HPDE6-E6E7 (cell line): ENCODE data around the gene SLC1A3.

Experiments used
- DNase-seq: peaks from one replicate; pipeline ENCODE4 v3.0.0; 2011; ENCODE audit warnings: missing footprints; ENCODE audit errors: extremely low spot score

Gene SLC1A3

DNA sequence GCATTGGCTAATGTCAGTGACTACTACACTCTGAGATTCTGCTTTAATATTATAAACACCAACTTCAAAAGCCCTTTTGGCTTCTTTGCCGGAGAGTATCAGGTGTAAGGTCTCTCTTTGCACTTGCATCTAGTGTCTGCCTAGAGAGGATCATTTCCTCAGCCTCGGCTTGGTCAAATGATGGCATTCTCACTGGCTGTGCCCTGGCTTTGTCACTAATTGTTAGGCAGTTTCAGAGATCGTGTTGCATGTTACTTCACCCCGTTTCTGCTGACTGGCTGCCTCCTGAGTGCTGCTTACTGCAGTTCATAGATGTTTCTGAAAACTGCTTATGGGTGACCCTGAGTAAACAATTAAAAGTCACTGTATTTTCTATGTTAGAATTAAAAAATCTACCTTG is 48.8 kb downstream of the SLC1A3 start:
- no peak for DNase-seq

DNA sequence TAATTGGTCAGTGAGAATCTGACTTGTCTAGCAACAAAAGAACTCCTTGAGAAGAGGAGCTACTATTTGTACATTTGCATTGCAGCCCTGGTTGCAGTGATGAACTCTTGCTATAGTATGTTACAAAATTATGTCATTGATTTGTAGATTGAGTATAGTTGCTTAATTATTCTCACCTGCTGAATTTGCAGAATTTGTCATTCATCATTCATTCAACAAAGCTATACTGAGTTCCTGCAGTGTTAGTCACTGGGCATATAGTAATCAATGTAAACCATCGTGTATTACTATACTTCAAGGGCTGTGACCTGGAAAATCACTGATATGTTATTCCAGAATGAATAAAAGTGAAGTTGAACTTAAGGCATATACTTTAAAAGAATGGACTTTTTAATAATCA is 50.1 kb downstream of the SLC1A3 start:
- DNase-seq: peak; percentile 11

DNA sequence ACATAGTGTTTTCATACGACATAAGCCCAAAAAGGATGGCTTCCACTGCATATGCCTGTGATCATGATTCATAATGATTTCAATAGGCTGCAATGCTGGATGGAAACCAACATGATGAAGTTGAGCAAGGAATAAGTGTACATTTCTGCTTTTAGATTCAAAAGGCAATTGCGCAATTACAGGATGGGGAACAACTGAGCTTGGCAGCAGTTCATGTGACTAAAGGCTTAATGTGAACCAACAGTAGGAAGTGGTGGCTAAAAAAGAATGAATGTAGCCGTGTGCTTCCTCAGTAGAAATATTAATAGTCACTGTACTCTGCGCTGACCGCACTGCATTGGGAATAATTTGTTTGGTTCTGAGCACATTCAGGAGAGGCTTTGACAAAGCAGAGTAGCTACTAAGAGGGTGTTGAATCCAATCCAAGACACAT is 51.2 kb downstream of the SLC1A3 start:
- DNase-seq: peak; percentile 77

DNA sequence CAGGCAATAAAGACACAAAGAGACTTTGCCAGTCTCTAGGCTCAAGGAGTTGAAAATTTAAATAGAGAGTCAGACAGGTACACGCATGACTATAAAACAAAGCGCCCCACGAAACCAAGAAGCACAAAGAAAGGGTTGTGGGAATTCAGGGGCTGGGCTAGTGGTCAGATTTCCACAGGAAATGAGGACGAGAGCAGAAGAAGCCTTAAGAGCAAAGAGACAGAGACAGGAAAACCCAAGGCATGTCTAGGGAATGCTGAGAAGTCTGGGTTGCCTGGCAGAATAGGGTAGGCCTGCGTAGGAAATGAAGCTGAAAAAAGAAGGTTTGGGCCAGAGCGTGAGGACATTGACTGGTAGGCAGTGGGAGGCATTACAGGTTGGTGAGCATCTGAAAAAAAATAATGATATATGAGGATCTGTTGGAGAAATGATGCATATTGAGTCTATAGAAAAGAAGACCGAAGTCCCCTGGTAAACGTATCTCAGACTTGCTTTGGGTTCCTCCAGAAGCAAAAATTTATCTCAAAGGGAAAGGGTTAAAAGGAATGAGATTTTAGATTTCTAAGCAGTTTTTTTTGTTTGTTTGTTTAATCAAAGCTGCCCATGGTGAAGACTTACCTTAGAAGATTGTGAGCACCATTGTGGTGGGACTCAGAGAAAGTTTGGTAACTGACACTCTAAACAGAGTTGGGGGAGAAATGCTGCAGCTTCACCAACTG is 51.8 kb downstream of the SLC1A3 start:
- no peak for DNase-seq

DNA sequence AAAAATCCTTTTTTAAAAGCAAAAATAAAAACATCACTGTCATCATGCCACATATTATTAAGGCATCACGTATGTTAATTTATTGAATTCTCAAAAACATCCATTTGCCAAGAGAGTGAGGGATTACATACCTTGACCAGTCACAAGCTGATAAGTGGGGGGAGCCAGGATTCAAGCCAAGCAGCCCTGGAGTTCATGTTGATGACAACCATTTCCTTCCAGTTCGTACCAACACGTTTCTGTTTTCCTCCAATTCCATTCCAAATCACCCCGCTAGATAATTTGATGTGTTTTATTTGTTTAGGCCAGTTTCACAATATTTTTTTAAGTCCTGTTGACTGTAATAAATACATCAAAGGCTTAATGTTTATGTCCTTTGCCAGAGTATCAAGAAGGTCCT is 53.0 kb downstream of the SLC1A3 start:
- DNase-seq: no peak

DNA sequence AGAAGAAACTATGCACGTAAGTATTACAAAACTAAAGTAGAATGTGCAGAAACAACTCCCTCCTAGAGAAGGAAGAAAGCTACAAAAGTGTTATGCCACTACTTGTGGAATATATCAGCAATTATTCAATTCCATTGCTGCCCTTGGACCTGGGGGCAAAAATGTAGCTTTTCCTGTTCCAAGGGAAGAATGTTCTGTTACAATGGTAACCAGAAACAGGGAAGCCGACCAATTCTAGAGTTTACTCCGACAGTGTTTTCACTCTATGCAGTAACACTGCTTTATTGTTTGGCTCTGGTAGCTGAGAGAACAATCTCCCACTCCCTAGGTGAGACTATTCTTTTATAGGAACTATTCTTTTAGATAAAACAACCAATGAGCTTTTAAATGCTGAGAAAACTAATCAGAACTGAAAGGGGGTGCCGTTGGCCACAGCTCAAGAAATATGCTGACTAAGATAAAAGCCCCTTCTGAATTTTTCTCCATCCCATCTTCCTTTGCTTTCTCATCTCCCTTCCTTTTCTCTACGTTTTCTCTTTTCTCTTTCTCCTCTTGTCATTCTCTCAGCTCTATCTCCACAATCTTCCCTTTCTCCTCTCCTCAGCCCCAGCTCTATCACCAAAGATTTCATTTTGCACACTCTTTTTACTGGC is 54.1 kb downstream of the SLC1A3 start:
- DNase-seq: no peak

DNA sequence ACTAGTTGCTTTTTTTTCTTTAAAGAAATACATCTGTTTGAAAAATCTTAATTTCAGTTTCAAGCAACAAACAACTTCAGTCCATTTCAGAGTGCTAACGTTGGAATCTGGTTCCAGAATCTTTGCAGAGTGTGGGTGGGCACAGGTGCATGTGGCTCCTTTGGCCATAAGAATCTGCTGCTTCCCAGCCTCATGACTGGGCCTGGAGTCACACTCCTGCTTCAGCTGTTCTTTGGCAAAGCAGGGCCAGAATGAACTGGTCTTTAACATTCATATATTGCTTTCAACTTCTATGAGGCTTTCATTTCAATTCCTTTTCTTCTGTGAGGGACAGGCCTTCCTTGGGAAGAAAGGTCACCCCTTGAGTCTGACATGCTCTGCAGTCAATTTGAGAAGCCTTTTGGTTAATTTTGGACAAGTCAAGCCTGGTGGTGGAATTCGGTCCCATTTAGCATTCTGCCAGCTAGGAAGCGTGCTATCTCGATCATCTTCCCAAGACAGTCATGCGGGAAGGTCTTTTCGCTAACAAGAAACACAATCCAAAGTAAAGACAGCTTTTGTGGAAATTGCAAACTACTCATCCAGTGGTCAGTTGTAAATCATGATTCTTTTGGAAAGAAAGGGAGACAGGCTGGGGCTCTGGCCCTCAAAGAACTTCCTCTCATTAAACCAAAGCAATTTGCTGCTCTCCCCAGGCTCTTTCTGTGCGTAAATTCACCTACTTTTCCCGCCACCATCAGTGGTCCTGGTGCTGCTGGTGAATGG is 55.2 kb downstream of the SLC1A3 start:
- no peak for DNase-seq

DNA sequence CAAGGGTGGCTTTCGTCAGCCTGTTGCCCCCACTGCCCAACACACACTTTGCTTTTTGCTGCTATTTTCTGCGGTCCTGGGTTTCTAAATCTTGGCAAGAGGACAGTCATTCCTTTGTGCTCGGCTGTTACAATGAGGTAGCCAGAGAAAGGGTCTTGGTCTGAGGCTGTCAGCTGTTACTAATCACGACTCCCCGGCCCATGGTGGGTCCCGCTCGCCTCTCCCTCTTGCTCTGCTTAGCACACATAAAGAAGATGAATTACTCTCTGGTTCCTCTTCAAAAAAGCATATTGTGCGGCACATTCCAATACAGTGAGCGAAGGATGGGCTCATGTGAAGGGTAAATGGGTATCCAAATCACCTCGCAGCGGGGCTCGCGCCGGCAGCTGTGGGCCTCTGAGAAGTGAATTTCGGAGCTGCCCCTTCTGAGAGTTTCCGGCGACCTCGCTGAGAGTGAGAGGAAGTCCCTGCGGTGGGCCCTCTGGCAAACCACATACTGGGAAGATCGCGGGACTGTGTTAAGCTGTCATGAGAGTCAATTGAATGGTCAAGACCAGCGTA is 56.0 kb downstream of the SLC1A3 start:
- no peak for DNase-seq

DNA sequence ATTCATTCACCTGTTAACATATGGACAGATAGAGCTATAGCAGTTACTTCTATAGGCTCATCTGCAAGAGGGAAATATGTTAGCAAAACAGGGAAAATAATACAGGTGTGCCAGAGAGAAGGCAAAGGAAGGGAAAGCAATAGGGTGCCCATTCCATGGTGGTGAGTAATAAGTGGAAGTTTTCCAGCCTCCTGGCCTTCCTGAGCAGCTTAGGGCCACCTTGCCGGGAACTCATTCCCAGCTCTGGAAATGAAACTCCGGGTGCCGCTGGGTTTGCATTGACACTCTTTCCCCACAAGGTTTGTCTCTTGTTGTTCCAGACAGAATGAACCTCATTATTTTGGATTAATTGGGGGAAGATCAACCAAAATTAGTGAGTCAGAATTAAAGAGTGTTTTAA is 58.4 kb downstream of the SLC1A3 start:
- no peak for DNase-seq

DNA sequence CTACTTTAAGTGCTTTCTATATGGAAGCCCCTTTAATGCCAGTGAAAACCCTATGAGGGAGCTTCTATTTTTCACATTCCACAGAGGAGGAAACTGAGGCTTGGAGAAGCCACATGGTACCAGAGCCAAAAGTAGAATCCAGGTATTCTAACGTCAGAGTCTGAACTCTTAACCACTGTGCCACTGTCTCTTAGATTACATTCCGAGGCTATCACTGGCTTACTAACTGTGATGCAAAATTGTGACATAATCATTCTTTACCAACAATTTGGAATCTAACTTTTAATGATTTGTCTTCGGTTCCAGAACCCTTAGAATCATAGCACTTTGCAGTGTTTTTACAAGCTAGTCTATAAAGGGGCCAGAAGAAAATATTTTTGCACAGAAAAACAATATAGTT is 59.2 kb downstream of the SLC1A3 start:
- DNase-seq: no peak

DNA sequence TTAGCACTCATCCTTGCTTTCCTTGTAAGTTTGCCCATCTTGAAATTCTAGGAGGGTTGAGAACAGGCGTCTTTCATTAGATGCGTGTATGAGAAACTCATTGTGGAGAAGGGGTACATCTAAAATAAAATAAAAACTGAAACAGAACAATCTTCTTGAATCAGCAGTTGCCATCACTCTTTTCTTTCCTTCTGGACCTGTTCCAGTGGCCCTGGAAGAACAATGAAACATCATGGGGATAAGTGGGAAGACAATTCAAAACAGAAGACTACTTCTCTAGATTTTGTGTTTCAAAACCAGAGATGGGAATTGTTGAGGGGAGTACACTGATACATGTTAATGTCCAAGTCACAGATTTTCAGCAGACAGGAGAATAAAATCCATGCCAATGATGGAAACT is 59.9 kb downstream of the SLC1A3 start:
- no peak for DNase-seq

DNA sequence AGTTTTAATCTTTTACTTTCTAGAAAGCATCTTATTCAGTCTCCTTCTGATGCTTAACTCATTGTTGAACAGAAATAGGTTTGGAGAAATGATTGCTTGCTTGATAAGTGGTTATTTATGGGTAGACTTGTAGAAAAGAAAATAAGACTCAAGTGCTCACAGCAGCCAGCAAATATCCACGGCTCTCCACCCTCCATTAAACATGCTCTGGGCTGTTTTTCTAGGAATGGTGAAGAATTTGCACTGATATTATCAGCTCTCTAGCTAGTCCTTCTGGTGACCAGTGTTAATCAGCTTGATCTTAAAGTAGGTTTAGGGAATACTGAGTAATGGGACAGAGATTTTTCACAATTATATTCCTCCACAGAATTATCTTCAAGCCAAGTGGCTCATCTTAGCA is 60.6 kb downstream of the SLC1A3 start:
- DNase-seq: no peak

DNA sequence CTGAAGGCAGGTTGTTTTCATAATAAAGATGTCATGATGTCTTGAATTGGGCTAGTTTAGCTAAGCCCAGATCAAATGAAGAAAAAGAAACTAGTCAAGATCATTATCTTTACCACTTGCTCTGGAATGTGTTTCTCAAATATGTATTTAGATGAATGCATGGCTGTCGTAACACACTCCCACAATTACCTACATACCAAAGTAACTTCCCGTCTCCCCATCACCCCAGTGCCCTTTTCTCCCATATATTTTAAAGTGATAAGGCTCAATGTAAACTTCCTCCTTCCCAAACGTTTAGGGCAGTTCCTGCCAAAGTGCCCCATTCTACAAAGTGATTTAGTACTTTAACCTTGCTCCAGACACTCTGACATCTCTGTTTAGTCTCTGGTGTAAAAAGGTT is 61.4 kb downstream of the SLC1A3 start:
- no peak for DNase-seq

DNA sequence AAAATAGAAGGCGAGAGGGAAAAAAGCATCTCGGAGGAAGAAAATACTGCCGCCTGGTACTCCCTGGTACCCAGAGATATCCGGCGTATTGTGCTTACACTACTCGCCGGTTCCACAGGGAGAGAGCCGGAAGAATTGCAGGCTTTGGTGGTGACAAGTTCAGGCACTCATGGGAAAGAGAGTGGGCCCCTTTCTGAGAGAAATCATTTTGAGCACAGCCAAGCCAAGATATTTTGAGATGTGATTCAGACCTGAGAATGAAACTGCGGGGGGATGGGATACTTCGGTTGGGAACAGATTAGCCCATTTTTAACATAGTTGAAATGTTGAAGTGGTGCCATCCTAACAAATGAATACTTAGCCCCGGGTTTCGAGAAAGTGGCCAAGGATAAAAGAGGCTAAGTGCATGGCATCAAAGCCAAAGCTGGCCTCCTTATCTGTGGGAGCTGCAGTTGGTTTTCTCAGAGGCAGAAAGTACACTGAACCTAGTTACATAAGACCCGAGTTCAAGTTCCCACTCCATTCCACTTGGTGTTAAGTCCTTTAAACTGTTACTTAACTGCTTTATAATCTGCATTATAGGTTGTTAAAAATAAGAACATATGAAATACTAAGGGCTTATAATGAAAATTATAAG is 62.7 kb downstream of the SLC1A3 start:
- DNase-seq: no peak

DNA sequence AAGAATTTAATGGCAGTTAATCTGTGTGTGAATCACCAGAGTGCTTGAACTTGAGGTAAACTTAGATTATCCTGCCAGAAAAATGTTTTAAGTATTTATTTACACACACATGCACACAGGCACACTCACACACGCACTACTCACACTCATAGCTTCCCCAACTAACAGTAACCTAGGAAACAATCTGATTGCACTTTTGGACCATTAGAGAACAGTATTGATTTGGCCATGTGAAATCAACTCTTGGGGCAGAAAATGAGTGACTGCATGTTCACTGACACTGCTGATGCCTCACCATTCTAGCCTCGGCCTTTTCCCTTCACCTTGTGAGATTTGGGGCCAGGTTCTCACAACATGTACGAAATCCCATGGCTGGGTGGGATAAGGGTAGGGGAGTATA is 64.1 kb downstream of the SLC1A3 start:
- DNase-seq: no peak

DNA sequence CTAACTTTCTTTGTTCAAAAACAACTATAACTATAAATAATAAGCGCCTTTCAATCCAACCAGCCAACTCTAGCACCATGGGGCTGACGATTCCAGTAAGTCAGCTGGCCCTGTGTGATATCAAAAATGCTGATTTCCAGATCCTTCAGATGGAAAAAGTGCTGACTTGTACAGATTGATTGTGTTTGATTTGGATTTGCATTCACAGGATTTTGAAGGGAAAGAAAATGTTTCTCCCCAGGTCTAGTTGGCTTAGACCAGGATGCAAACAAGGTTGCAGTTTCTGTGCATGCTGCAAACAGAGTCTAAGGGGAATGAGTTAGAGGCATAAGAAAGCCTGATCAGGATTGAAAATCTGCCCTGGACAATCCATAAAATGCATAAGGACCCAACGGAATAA is 68.9 kb downstream of the SLC1A3 start:
- DNase-seq: no peak

DNA sequence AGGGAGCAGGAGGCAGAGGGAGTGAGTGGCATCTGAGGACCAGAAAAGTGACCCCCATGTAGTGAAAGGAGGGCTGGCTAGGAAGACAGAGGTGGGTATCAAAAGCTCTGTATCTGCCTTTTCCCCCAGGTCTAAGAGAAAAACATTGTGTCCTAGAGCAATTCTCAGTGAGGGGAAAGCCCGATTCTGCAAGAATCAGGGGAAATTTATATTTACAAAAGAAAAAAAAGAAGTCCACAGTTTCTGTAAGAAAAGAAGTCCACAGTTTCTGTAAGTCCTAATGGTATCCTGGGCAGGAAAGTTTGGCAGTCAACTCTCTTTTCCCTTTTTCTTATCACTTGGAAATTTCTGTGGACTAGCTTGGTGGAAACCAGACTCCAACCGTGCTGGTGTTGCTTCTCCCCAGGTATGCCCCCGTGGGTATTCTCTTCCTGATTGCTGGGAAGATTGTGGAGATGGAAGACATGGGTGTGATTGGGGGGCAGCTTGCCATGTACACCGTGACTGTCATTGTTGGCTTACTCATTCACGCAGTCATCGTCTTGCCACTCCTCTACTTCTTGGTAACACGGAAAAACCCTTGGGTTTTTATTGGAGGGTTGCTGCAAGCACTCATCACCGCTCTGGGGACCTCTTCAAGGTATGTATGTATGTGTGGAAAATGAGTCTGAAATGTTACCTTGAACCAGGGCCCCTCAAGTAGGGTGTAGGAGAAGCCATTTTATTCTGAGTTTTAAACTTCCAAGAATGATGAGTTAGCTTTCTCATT is 73.0 kb downstream of the SLC1A3 start:
- DNase-seq: no peak

DNA sequence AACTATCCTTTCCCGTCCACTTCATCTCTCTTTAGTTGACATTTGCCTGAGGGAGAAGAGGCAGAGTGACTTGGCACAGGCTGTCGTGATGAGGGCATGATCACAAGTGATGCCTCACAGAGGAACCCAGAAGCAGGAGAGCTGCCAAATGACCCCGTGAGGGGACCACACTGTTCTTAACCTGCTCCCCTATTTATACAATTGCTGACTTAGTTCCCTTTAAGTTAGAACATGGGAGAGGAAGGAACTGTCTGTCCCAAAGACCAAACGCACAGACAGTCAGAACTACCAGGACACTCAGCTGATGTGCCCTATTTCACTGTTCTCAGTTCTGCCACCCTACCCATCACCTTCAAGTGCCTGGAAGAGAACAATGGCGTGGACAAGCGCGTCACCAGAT is 73.7 kb downstream of the SLC1A3 start:
- DNase-seq: no peak

DNA sequence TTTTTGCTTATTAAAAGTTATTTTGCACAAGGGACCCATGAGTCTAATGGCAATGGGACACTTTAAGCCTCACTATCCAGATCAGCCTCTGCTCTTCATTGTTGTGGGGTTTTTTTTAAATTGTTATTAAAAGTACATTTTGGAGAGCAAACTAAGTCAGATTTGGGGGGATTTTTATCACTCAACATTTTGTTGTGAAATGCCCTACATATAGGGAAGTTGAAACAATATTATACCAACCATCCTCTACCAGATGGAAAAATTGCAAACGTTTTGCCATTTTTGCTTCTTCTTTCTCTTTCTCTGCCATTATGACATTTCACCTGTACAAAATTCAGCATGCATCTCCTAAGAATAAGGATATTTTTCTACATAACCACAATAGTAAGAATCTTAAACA is 75.3 kb downstream of the SLC1A3 start:
- DNase-seq: no peak

DNA sequence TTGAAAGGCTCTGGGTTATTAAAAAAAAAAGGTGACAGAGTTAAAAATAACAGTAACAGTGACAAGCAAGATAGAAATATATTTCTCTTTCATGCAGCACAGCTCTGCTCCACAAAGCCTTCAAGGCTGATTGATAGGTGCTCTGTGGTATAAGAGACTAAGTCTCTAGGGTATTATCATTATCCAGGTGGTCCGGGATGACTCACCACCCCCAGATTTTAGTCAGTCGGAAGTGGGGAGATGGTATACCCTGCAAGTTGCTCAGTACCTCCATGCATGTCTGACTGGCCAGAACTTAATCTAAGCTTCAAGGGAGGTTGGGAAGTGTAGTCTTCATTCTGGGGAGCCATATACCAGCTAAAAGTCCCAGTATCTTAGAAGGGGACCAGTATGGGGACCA is 76.1 kb downstream of the SLC1A3 start:
- no peak for DNase-seq

DNA sequence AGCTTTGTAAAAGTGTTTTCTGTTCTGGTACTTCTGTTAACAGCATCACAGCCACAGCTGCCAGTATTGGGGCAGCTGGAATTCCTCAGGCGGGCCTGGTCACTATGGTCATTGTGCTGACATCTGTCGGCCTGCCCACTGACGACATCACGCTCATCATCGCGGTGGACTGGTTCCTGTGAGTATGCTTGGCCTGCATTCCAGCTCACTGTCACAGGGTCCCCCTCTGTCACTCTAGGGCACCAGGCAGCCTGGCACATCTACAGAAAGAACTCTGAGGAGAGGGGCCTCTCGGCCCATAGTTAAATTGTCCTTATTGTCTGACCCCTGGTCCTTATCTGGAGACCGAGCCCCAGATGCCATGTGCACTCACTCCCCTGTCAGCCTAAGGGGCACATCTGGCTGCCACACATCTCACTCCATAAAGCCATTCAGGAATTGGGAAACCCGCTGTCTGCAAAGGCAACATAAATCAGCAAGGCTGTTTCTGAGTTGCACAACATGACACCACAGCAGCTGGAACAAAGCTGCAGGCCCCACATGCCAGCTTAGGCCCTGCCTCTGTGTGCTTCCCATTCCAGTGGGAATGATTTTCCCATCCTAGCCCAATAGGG is 77.5 kb downstream of the SLC1A3 start:
- DNase-seq: no peak
